Transverse colon (tissue), 4 donors: Measurements from ENCODE around the gene FAM89A.

ENCODE experiments used
- CTCF ChIP-seq, 5 experiments: fragments of 200-600 bp in 3 of 5; fragments of 450-650 bp in 2 of 5; sonication (generic) in 3 of 5; IDR thresholded peaks; 1 replicate in 2 of 5; 2 replicates in 3 of 5; pipeline ENCODE4 v1.5.1; 2016 to 2017; ENCODE audit warnings: antibody characterized with exemption in 5 of 5, inconsistent platforms in 3 of 5, mild to moderate bottlenecking in 2 of 5, moderate library complexity in 1 of 5
- EP300 ChIP-seq: sonication (generic); formaldehyde crosslinking; IDR thresholded peaks from one replicate; pipeline ENCODE4 v1.6.1; 2017; ENCODE audit warnings: antibody characterized with exemption, low read depth
- POLR2AphosphoS5 ChIP-seq, 3 donors: sonication (generic); formaldehyde crosslinking; IDR thresholded peaks; one replicate each; pipeline ENCODE4 v1.6.1; 2016; ENCODE audit warnings: antibody characterized with exemption in 3 of 3

- TF ChIP-seq EP300 (no peak), CTCF (IDR thresholded peaks at IDR 0.05) (no peak), POLR2AphosphoS5 (IDR thresholded peaks at IDR 0.05) (no peak)
Measured at GRCh38 chr1:231062500-231063270, 22.6 kb upstream of the FAM89A start.
